K562 (cell line): ENCODE results near the gene C12orf43. TPM values are rescaled to one million over a fixed set of nuclear protein-coding genes. Genes with fewer than 3 reads are reported as not detected.

Source experiments
- ATAC-seq: fragments of 200-7000 bp; cut with Tn5 transposase; 3 replicates; pipeline ENCODE4 v1.9.1; 2020; ENCODE audit warnings: moderate library complexity
- BruUV-seq: library from RNA; stranded (reverse); fragments of 400-500 nt; replicated peaks from 2 replicates; lab custom pipeline; 2021; lab: Mats Ljungman, UMichigan
- CTCF ChIA-PET: fragments of 300-600 bp; formaldehyde crosslinking; extraction: SDS; loops from one replicate; lab custom pipeline; 2021; ENCODE audit warnings: low intra/inter-chr PET ratio; lab: Yijun Ruan, JAX
- POLR2A ChIA-PET: fragments of 300-600, 350-650 bp; sonication (Branson Sonifier 250); formaldehyde crosslinking; extraction: SDS; loops from one replicate; lab custom pipeline; 2021; ENCODE audit warnings: antibody characterized with exemption, inconsistent platforms; lab: Yijun Ruan, JAX
- DNase-seq, 4 experiments: peaks; one replicate each; pipeline versions ENCODE4 v3.0.0 to v3.0.0-alpha.2; 2011 to 2018; ENCODE audit warnings: low spot score in 3 of 4, mixed read lengths in 3 of 4; ENCODE audit errors: extremely low read depth in 1 of 4
- FAIRE-seq: peaks from 2 replicates; lab custom pipeline; 2011; peaks lifted over from hg19 to GRCh38; lab: Jason Lieb, UNC
- H2AFZ ChIP-seq: 2 replicates; pipeline ENCODE4 v1.6.0; 2011; ENCODE audit warnings: low read depth, low read length, control low read depth, inconsistent platforms
- H3K27ac ChIP-seq: fragments of 200-600 bp; 3 replicates; pipeline ENCODE4 v1.8.0; 2011; ENCODE audit warnings: low read depth, mild to moderate bottlenecking, control low read depth, inconsistent platforms, low read length, moderate library complexity, mixed read lengths; ENCODE audit errors: extremely low read depth
- H3K27me3 ChIP-seq, 2 experiments: fragments of 300-600 bp in 1 of 2; 2 replicates in 1 of 2; 3 replicates in 1 of 2; pipeline versions ENCODE4 v1.6.0 to v1.8.0; 2011; ENCODE audit warnings: inconsistent platforms in 2 of 2, low read length in 2 of 2, mild to moderate bottlenecking in 1 of 2, mixed read lengths in 1 of 2, moderate library complexity in 1 of 2; ENCODE audit not compliant: control insufficient read depth in 2 of 2, insufficient read depth in 2 of 2
- H3K36me3 ChIP-seq: fragments of 300-600 bp; 3 replicates; pipeline ENCODE4 v1.8.0; 2011; ENCODE audit warnings: mild to moderate bottlenecking, low read length, inconsistent platforms; ENCODE audit not compliant: control insufficient read depth, insufficient read depth
- H3K4me1 ChIP-seq, 2 experiments: fragments of 200-600 bp in 1 of 2; replicated peaks in 1 of 2; 2 replicates in 1 of 2; 3 replicates in 1 of 2; pipeline versions ENCODE4 v1.5.1 to v1.8.0; 2011; ENCODE audit warnings: inconsistent platforms in 2 of 2, low read length in 2 of 2, mild to moderate bottlenecking in 1 of 2, mixed read lengths in 1 of 2, moderate library complexity in 1 of 2; ENCODE audit not compliant: control insufficient read depth in 2 of 2, insufficient read depth in 2 of 2
- H3K4me2 ChIP-seq: 2 replicates; pipeline ENCODE4 v1.6.1; 2011; ENCODE audit warnings: low read length, control low read depth, inconsistent platforms, mixed read lengths; ENCODE audit not compliant: insufficient read depth
- H3K4me3 ChIP-seq: fragments of 200-600 bp; sonication (generic), shearing (Covaris generic); 2 replicates; pipeline ENCODE4 v1.5.1; 2016; ENCODE audit warnings: control low read depth, inconsistent platforms
- H3K79me2 ChIP-seq: fragments of 200-600 bp; 3 replicates; pipeline ENCODE4 v1.8.0; 2011; ENCODE audit warnings: low read length, inconsistent platforms; ENCODE audit not compliant: control insufficient read depth, insufficient read depth
- H3K9ac ChIP-seq, 2 experiments: 2 replicates each; pipeline versions ENCODE4 v1.6.0 to v1.6.1; 2011; ENCODE audit warnings: low read depth in 2 of 2, low read length in 2 of 2, control low read depth in 1 of 2, inconsistent platforms in 1 of 2, mild to moderate bottlenecking in 1 of 2, mixed read lengths in 1 of 2; ENCODE audit not compliant: insufficient read depth in 1 of 2
- H3K9me1 ChIP-seq: one replicate; pipeline ENCODE4 v1.6.0; 2011; ENCODE audit warnings: inconsistent platforms, mild to moderate bottlenecking, low read length, moderate library complexity; ENCODE audit not compliant: control insufficient read depth, insufficient read depth
- H3K9me3 ChIP-seq: replicated peaks from 2 replicates; pipeline ENCODE4 v1.5.1; 2011; ENCODE audit warnings: low read depth, low read length, inconsistent platforms; ENCODE audit not compliant: control insufficient read depth, insufficient read depth
- H4K20me1 ChIP-seq: replicated peaks from 2 replicates; pipeline ENCODE4 v1.6.1; 2011; ENCODE audit warnings: low read length, inconsistent platforms, mixed read lengths; ENCODE audit not compliant: control insufficient read depth, insufficient read depth
- CBFA2T3 ChIP-seq: fragments of 450-650 bp; IDR thresholded peaks from 2 replicates; pipeline ENCODE4 v1.6.1; 2017
- DPF2 ChIP-seq: fragments of 450-650 bp; IDR thresholded peaks from 2 replicates; pipeline ENCODE4 v1.6.1; 2016
- GTF2E2 ChIP-seq: fragments of 200-800 bp; sonication (Bioruptor generic); IDR thresholded peaks from 2 replicates; pipeline ENCODE4 v1.6.1; 2016; ENCODE audit warnings: missing genetic modification characterization, missing compliant biosample characterization
- HNRNPUL1 ChIP-seq: fragments of 200-400 bp; formaldehyde crosslinking; IDR thresholded peaks from 2 replicates; pipeline ENCODE4 v1.6.1; 2017; ENCODE audit warnings: low read length
- MIER1 ChIP-seq: fragments of 450-650 bp; IDR thresholded peaks from 2 replicates; pipeline ENCODE4 v1.6.1; 2016; ENCODE audit warnings: antibody characterized with exemption, mild to moderate bottlenecking, low read depth
- PREB ChIP-seq: sonication (generic); formaldehyde crosslinking; IDR thresholded peaks from 2 replicates; pipeline ENCODE4 v1.8.1; 2023; ENCODE audit warnings: mild to moderate bottlenecking, missing genetic modification reagents
- SMAD2 ChIP-seq: fragments of 150-350 bp; IDR thresholded peaks from 2 replicates; pipeline ENCODE4 v1.6.1; 2014; ENCODE audit warnings: low read depth, mild to moderate bottlenecking, low read length
- TFE3 ChIP-seq: fragments of 450-650 bp; formaldehyde crosslinking; IDR thresholded peaks from 2 replicates; pipeline ENCODE4 v1.4.0; 2020; ENCODE audit warnings: mild to moderate bottlenecking, mixed read lengths
- ZBTB26 ChIP-seq: fragments of 450-650 bp; formaldehyde crosslinking; IDR thresholded peaks from 2 replicates; pipeline ENCODE4 v1.4.0; 2022; ENCODE audit warnings: missing genetic modification characterization
- ZBTB9 ChIP-seq: fragments of 450-650 bp; formaldehyde crosslinking; IDR thresholded peaks from 2 replicates; pipeline ENCODE4 v1.4.0; 2020; ENCODE audit warnings: mild to moderate bottlenecking, moderate library complexity
- ZNF436 ChIP-seq: fragments of 250-450, 450-650 bp; sonication (Bioruptor Pico); formaldehyde crosslinking; IDR thresholded peaks from 2 replicates; pipeline ENCODE4 v1.7.0; 2020; ENCODE audit warnings: mild to moderate bottlenecking
- ZNF609 ChIP-seq: sonication (generic); formaldehyde crosslinking; IDR thresholded peaks from 2 replicates; pipeline ENCODE4 v1.8.1; 2023; ENCODE audit warnings: missing genetic modification reagents, mild to moderate bottlenecking, borderline replicate concordance
- ZNF764 ChIP-seq: fragments of 250-450 bp; sonication (Bioruptor Pico); IDR thresholded peaks from 2 replicates; pipeline ENCODE4 v1.4.0; 2020; ENCODE audit warnings: low read depth, mild to moderate bottlenecking, moderate library complexity
- WGBS: fragments of 100-300 bp; shearing (Covaris generic); methylation state at CpG from one replicate; pipeline ENCODE4 v1.1.6; 2016; ENCODE audit warnings: low coverage, mixed read lengths; ENCODE audit not compliant: insufficient coverage; ENCODE audit errors: missing lambda C conversion rate; 5-methylcytosine and 5-hydroxymethylcytosine counted together
- in situ Hi-C: fragments of 300-500 bp; cut with MboI; formaldehyde crosslinking; loops from 4 replicates; pipeline ENCODE4 v1.15.0; 2018; ENCODE audit warnings: inconsistent platforms, mixed read lengths
- intact Hi-C: fragments of 100-400 bp; cut with micrococcal nuclease; formaldehyde crosslinking; loops from 2 replicates; pipeline ENCODE4 v1.14.2; 2022
- polyA plus RNA-seq, 8 experiments: library from polyadenylated mRNA; depleted of rRNA in 4 of 8; stranded (reverse) in 5 of 8; unstranded in 3 of 8; fragments of >200 nt; fragmentation: Nextera tagmentation in 2 of 8; fragmentation: Illumina TruSeq in 1 of 8; extraction: Ambion mirVana in 2 of 8; extraction: Trizol in 1 of 8; gene quantifications; 2 replicates each; pipeline versions ENCODE4 v1.2.1 to v1.2.3, GENCODE V29; 2011 to 2014; ENCODE audit warnings: inconsistent platforms in 1 of 8, missing spikeins in 1 of 8
- total RNA-seq, 7 experiments: library from RNA; depleted of rRNA in 6 of 7; stranded (reverse); fragments of >200 nt in 6 of 7; fragmentation: Illumina TruSeq in 2 of 7; extraction: Trizol in 2 of 7; gene quantifications; 2 replicates each; pipeline versions ENCODE4 v1.2.1 to v1.2.3, GENCODE V29; 2011 to 2021; ENCODE audit warnings: low replicate concordance in 1 of 7

C12orf43 gene
- total and polyA plus RNA-seq, 9 of the 15 experiments (the other 6 are each of a cell fraction or from before 2014, with no cell fraction given) = 4.3 to 22.2 (median 16.8) TPM

GRCh38 chr12:120983759-120984158 lies 32.5 kb downstream of the C12orf43 start:
- in situ Hi-C loops = no loop called here
- 40% methylated on average over 4 of the region's 4 CpGs for WGBS
- TF ChIP-seq ZBTB26 (CRISPR knock-in tag) (no peak), DPF2 (no peak), SMAD2 (no peak), PREB (CRISPR knock-in tag) (no peak), TFE3 (CRISPR knock-in tag) (no peak), CBFA2T3 (no peak), ZNF436 (no peak), HNRNPUL1 (no peak), ZBTB9 (no peak), GTF2E2 (tag) (no peak), ZNF764 (CRISPR knock-in tag) (no peak), ZNF609 (CRISPR knock-in tag) (no peak), MIER1 (no peak)

More at GRCh38 chr12:120983759-120984158, 32.5 kb downstream of the C12orf43 start:
- Histone ChIP-seq H3K27me3 (peaks cover 0 to 11% of the 10 kb centered on the region in 2 experiments; a peak in 2 of 5 replicates), H3K79me2 (no peaks in the 10 kb centered on the region), H3K36me3 (no peaks in the 10 kb centered on the region), H3K4me2 (no peak overlapping the region), H4K20me1 (no peaks in the 10 kb centered on the region), H3K27ac (no peak overlapping the region), H2AFZ (peak overlapping the region; percentile 14; the same call in 1 of the 2 replicates), H3K4me1 (peaks cover 0 to 3% of the 10 kb centered on the region in 2 experiments; a peak in 1 of 5 replicates), H3K9me3 (no peaks in the 10 kb centered on the region), H3K4me3 (no peak overlapping the region), H3K9me1 (peaks cover 2% of the 10 kb centered on the region), H3K9ac (no peak overlapping the region)
- no peak for DNase-seq
- FAIRE-seq = no peak
- intact Hi-C loops = no loop called here
- ATAC-seq = no peak
- BruUV-seq = no TSS peak
- POLR2A ChIA-PET = interaction anchor here (0.7 kb wide), 1 partner anchor 14 kb away, joined by 5 read pairs; no protein-coding TSS in a partner anchor
- CTCF ChIA-PET = no interaction called here
